ENCODE measurements around the gene PANK1. TPM values are rescaled to one million over a fixed set of nuclear protein-coding genes. Genes with fewer than 3 reads are reported as not detected.

PANK1 gene
- total and polyA plus RNA-seq, 2 of the 8 experiments (the other 6 are each of a cell fraction or from before 2014, with no cell fraction given) = 18.5 to 40.4 TPM

DNA sequence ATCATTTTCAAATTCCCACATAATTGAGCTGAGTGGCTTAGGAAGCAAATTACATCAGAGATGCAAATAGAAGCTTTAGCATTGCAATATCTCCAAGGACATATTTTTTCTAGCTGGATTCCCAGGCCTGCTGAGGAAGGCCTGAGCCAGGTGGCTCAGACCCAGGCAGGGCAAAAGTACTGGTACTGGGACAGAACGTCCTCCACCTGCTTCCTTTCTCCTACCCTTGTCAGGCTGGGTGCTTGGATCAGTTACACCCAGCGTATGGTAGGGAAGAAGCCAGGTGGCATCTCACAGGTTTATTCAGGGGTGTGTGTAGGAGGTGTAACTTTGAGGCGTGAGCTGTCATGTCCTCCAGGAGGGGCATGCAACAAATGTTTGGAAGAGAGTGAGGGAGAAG is 3.0 kb upstream of the PANK1 start:
- peaks cover 5 to 13% of the 10 kb centered on the region in 2 experiments; a peak in 3 of 4 replicates for H3K79me2 ChIP-seq (ENCODE audit: control insufficient read depth in 1 of 2, insufficient read depth in 2 of 2, low read length in 2 of 2)
- H3K18ac ChIP-seq (ENCODE audit: extremely low read depth, low read length) = no peak overlapping the region
- H3K9ac ChIP-seq (replicated peaks in 1 of 4; ENCODE audit: extremely low read depth in 1 of 4, low read depth in 3 of 4, low read length in 3 of 4) = no peak overlapping the region
- no peak overlapping the region for H3K27ac ChIP-seq (ENCODE audit: low read depth, low read length)
- peak overlapping the region; percentile 93 for H2BK15ac ChIP-seq (ENCODE audit: low read length)
- no peaks in the 10 kb centered on the region for H3K9me3 ChIP-seq (ENCODE audit: insufficient read depth in 2 of 2, low read depth in 1 of 2, low read length in 1 of 2)
- 0 out of 2 replicates have a peak overlapping the region, but pooled peaks have one; percentile 27 for H2BK20ac ChIP-seq (ENCODE audit: low read length)
- H3K4me1 ChIP-seq (replicated peaks in 1 of 4; ENCODE audit: control insufficient read depth in 3 of 4, insufficient read depth in 4 of 4, low read length in 3 of 4) = peaks cover 2 to 13% (median 10%) of the 10 kb centered on the region in 4 experiments; a peak in 6 of 7 replicates
- H4K91ac ChIP-seq (replicated peaks; ENCODE audit: insufficient read length, low read length) = no peak overlapping the region
- H4K5ac ChIP-seq (ENCODE audit: insufficient read length, low read depth, low read length) = no peak overlapping the region
- H2BK5ac ChIP-seq (ENCODE audit: low read depth, low read length) = 0 out of 2 replicates have a peak overlapping the region, but pooled peaks have one; percentile 26
- H3K14ac ChIP-seq (ENCODE audit: insufficient read length) = no peak overlapping the region
- no peak overlapping the region for H3K23ac ChIP-seq (ENCODE audit: insufficient read length)
- no peaks in the 10 kb centered on the region for H4K20me1 ChIP-seq (replicated peaks in 1 of 2; ENCODE audit: control insufficient read depth in 1 of 2, insufficient read depth in 2 of 2, low read length in 2 of 2)
- no peaks in the 10 kb centered on the region for H3K79me1 ChIP-seq (ENCODE audit: low read depth, low read length)
- peaks cover 5% of the 10 kb centered on the region; the same call in 1 of the 2 replicates for H3K23me2 ChIP-seq (ENCODE audit: low read depth, low read length)
- no peak overlapping the region for H3K56ac ChIP-seq (replicated peaks; ENCODE audit: insufficient read length, low read depth, low read length)
- FAIRE-seq (no peak), DNase-seq (ENCODE audit: low read depth in 1 of 2, low spot score in 2 of 2) (no peak)
- H2BK12ac ChIP-seq (ENCODE audit: low read depth, low read length) = no peak overlapping the region
- H3K4ac ChIP-seq (replicated peaks; ENCODE audit: insufficient read length, low read depth, low read length) = peak overlapping the region; percentile 19
- 83% methylated on average over 3 of the region's 3 CpGs; no CpG with 5 or more reads in 1 of the 2 experiments for WGBS, 2 experiments (ENCODE audit: extremely low coverage in 1 of 2, insufficient coverage in 1 of 2, insufficient read length in 1 of 2, insufficient replicate concordance in 2 of 2, low coverage in 1 of 2, low lambda C conversion rate in 2 of 2, missing lambda C conversion rate in 1 of 2)
- TF ChIP-seq, protein P1, sequence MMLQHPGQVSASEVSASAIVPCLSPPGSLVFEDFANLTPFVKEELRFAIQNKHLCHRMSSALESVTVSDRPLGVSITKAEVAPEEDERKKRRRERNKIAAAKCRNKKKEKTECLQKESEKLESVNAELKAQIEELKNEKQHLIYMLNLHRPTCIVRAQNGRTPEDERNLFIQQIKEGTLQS (IDR thresholded peaks at IDR 0.05; ENCODE audit: insufficient read depth, low read depth, low read length) = no peak
- TF ChIP-seq CEBPB (IDR thresholded peaks at IDR 0.05; ENCODE audit: low read depth, low read length) = no peak
- no peak overlapping the region for H2BK120ac ChIP-seq (replicated peaks; ENCODE audit: low read depth, low read length)
- H2AK5ac ChIP-seq (ENCODE audit: low read depth, low read length) = 0 out of 2 replicates have a peak overlapping the region, but pooled peaks have one; percentile 32
- H3K4me3 ChIP-seq (ENCODE audit: extremely low read depth in 1 of 4, insufficient read depth in 2 of 4, low read depth in 3 of 4, low read length in 4 of 4) = no peak overlapping the region
- no peak overlapping the region for H3K4me2 ChIP-seq (ENCODE audit: insufficient read depth in 1 of 2, low read depth in 2 of 2, low read length in 2 of 2)
- no peak overlapping the region for H2AFZ ChIP-seq (ENCODE audit: low read length)
- no peaks in the 10 kb centered on the region for H3K27me3 ChIP-seq (replicated peaks in 1 of 4; ENCODE audit: control insufficient read depth in 3 of 4, extremely low read depth in 1 of 4, insufficient read depth in 3 of 4, low read length in 3 of 4)
- ChIA-PET POLR2A (ENCODE audit: partially characterized antibody) (interaction anchor here (0.9 to 1.2 kb wide), 2 partner anchors 17 to 53 kb away, joined by 3 read pairs; partner anchors contain the start of gene KIF20B), CTCF (ENCODE audit: partially characterized antibody) (interaction anchor here (0.7 to 0.9 kb wide), 2 partner anchors 20 to 24 kb away, joined by 3 read pairs; no protein-coding TSS in a partner anchor)
- no peak overlapping the region for H4K8ac ChIP-seq (ENCODE audit: extremely low read depth, insufficient read depth, low read length)
- H3K36me3 ChIP-seq (ENCODE audit: control insufficient read depth in 2 of 4, insufficient read depth in 4 of 4, low read length in 3 of 4) = no peaks in the 10 kb centered on the region

All from H1 (cell line).